ENCODE measurements around the gene KLHL24.

The KLHL24 gene

GRCh38 chr3:183711516-183711915 is 76.1 kb downstream of the KLHL24 start:
- peaks cover 17% of the 10 kb centered on the region for H3K36me3 ChIP-seq (replicated peaks; ENCODE audit: low read depth, low read length)
- H3K9me3 ChIP-seq (ENCODE audit: insufficient read depth, low read length) = no peaks in the 10 kb centered on the region
- no peak overlapping the region for H3K4me3 ChIP-seq (ENCODE audit: low read length)
- H4K20me1 ChIP-seq (ENCODE audit: insufficient read depth, low read length) = peaks cover 82% of the 10 kb centered on the region
- H3K4me2 ChIP-seq (ENCODE audit: low read length) = no peak overlapping the region
- no peak overlapping the region for H3K9ac ChIP-seq (ENCODE audit: low read length)
- no peak overlapping the region for H2AFZ ChIP-seq (ENCODE audit: low read depth, low read length)
- H3K27ac ChIP-seq (ENCODE audit: low read length) = no peak overlapping the region
- H3K79me2 ChIP-seq (ENCODE audit: low read length) = peaks cover 94% of the 10 kb centered on the region
- no peaks in the 10 kb centered on the region for H3K27me3 ChIP-seq (ENCODE audit: low read depth, low read length)
- TF ChIP-seq EZH2phosphoT487 (IDR thresholded peaks at IDR 0.05; ENCODE audit: low read depth) (no peak), CTCF (IDR thresholded peaks at IDR 0.05; ENCODE audit: low read depth, low read length) (no peak)
- H3K4me1 ChIP-seq (ENCODE audit: low read length) = 0 out of 2 replicates have a peak, but pooled peaks cover 2% of the 10 kb centered on the region

GRCh38 chr3:183714622-183715021 is 79.2 kb downstream of the KLHL24 start:
- Histone ChIP-seq H3K9me3 (ENCODE audit: insufficient read depth, low read length) (no peaks in the 10 kb centered on the region), H3K27me3 (ENCODE audit: low read depth, low read length) (no peaks in the 10 kb centered on the region), H3K9ac (ENCODE audit: low read length) (no peak overlapping the region), H3K36me3 (replicated peaks; ENCODE audit: low read depth, low read length) (peaks cover 37% of the 10 kb centered on the region), H3K27ac (ENCODE audit: low read length) (no peak overlapping the region), H3K4me1 (ENCODE audit: low read length) (0 out of 2 replicates have a peak, but pooled peaks cover 2% of the 10 kb centered on the region), H3K4me3 (ENCODE audit: low read length) (no peak overlapping the region), H3K4me2 (ENCODE audit: low read length) (no peak overlapping the region), H3K79me2 (ENCODE audit: low read length) (peaks cover 64% of the 10 kb centered on the region), H2AFZ (ENCODE audit: low read depth, low read length) (no peak overlapping the region), H4K20me1 (ENCODE audit: insufficient read depth, low read length) (peaks cover 53% of the 10 kb centered on the region)
- TF ChIP-seq EZH2phosphoT487 (IDR thresholded peaks at IDR 0.05; ENCODE audit: low read depth) (no peak), CTCF (IDR thresholded peaks at IDR 0.05; ENCODE audit: low read depth, low read length) (no peak)

GRCh38 chr3:183718012-183718411 is 82.6 kb downstream of the KLHL24 start:
- H3K27ac ChIP-seq (ENCODE audit: low read length) = no peak overlapping the region
- H3K4me3 ChIP-seq (ENCODE audit: low read length) = no peak overlapping the region
- peaks cover 54% of the 10 kb centered on the region for H3K36me3 ChIP-seq (replicated peaks; ENCODE audit: low read depth, low read length)
- H4K20me1 ChIP-seq (ENCODE audit: insufficient read depth, low read length) = peaks cover 31% of the 10 kb centered on the region
- TF ChIP-seq EZH2phosphoT487 (IDR thresholded peaks at IDR 0.05; ENCODE audit: low read depth) = no peak
- no peak for TF ChIP-seq CTCF (IDR thresholded peaks at IDR 0.05; ENCODE audit: low read depth, low read length)
- peaks cover 30% of the 10 kb centered on the region for H3K79me2 ChIP-seq (ENCODE audit: low read length)
- H3K9ac ChIP-seq (ENCODE audit: low read length) = no peak overlapping the region
- H3K4me2 ChIP-seq (ENCODE audit: low read length) = no peak overlapping the region
- no peaks in the 10 kb centered on the region for H3K4me1 ChIP-seq (ENCODE audit: low read length)
- H3K9me3 ChIP-seq (ENCODE audit: insufficient read depth, low read length) = no peaks in the 10 kb centered on the region
- no peak overlapping the region for H2AFZ ChIP-seq (ENCODE audit: low read depth, low read length)
- H3K27me3 ChIP-seq (ENCODE audit: low read depth, low read length) = no peaks in the 10 kb centered on the region

- Histone ChIP-seq H2AFZ (ENCODE audit: low read depth, low read length) (no peak overlapping the region), H3K36me3 (replicated peaks; ENCODE audit: low read depth, low read length) (peaks cover 76% of the 10 kb centered on the region), H3K4me2 (ENCODE audit: low read length) (no peak overlapping the region), H4K20me1 (ENCODE audit: insufficient read depth, low read length) (peaks cover 5% of the 10 kb centered on the region; the same call in 1 of the 2 replicates), H3K27me3 (ENCODE audit: low read depth, low read length) (no peaks in the 10 kb centered on the region), H3K4me3 (ENCODE audit: low read length) (no peak overlapping the region), H3K4me1 (ENCODE audit: low read length) (no peaks in the 10 kb centered on the region), H3K9me3 (ENCODE audit: insufficient read depth, low read length) (no peaks in the 10 kb centered on the region), H3K9ac (ENCODE audit: low read length) (no peak overlapping the region), H3K79me2 (ENCODE audit: low read length) (0 out of 2 replicates have a peak, but pooled peaks cover 3% of the 10 kb centered on the region), H3K27ac (ENCODE audit: low read length) (no peak overlapping the region)
- TF ChIP-seq EZH2phosphoT487 (IDR thresholded peaks at IDR 0.05; ENCODE audit: low read depth) (no peak), CTCF (IDR thresholded peaks at IDR 0.05; ENCODE audit: low read depth, low read length) (no peak)
Measured at GRCh38 chr3:183725387-183725786, 90.0 kb downstream of the KLHL24 start.
